GM19025 (cell line): ENCODE results near the gene CCER1.

Experiments
- ATAC-seq: cut with Tn5 transposase; IDR thresholded peaks from one replicate; pipeline ENCODE4 v1.9.1; 2021; ENCODE audit warnings: mild to moderate bottlenecking, low read depth, moderate library complexity; ENCODE audit not compliant: unreplicated experiment

Gene CCER1

GRCh38 chr12:90924406-90924805 lies 30.6 kb downstream of the CCER1 start:
- ATAC-seq = no peak

- no peak for ATAC-seq
Measured at GRCh38 chr12:90922145-90922627, 32.8 kb downstream of the CCER1 start.

DNA sequence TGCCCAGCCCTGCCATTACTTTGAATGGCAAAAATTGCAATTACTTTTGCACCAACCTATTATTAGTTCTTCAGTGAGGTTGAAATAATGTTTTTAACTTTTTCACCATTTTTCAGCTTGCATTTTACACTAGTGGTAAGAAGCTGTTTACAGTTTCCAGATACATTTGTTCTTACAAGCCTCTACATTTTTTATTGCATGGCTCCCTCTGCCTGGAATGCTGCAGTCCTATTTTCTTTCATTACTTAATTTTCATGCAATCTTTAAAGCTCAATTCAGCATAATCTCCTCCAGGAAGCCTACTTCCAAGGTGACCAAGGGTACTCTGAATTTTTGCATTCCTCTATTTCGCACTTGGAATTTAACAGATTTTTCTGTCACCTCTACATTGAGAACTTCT lies 33.4 kb downstream of the CCER1 start:
- no peak for ATAC-seq

DNA sequence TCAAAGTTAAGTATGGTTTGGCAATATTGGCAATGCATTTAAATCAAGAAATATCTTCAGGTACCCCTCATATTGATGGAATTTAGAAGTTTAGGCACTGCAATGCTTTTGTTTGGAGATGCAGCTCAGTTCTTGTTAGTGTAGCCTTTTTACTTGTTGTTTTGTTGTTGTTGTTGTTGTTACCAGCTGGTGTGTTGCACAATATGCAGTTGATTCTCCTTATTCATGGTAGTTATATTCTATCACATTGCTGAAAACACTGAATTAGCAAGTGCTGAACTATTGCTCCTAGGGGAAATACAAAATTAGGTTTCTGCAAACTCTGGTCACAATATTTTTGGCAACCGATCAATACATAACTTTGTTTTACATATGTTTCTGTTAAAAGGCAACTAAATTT lies 34.8 kb downstream of the CCER1 start:
- no peak for ATAC-seq

GRCh38 chr12:90917431-90917830 lies 37.5 kb downstream of the CCER1 start:
- no peak for ATAC-seq

DNA sequence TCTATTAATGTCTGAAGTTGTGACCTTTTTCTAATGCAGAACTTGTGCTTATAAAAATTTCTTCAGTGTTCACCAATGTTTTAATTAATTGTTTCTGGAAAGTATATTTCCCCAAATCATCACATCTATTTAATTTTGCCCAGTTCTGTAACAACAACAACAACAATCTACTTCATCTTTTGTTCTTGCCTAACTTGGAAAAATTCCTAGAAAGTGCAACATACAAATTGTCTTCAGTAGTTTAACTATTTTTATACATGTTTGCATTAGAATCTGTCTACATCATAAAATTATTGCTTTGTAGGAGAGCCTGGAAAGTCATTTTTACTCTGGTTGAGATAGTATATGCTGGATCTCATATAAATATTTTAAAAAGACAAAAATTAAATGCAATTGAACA lies 38.5 kb downstream of the CCER1 start:
- ATAC-seq = no peak

DNA sequence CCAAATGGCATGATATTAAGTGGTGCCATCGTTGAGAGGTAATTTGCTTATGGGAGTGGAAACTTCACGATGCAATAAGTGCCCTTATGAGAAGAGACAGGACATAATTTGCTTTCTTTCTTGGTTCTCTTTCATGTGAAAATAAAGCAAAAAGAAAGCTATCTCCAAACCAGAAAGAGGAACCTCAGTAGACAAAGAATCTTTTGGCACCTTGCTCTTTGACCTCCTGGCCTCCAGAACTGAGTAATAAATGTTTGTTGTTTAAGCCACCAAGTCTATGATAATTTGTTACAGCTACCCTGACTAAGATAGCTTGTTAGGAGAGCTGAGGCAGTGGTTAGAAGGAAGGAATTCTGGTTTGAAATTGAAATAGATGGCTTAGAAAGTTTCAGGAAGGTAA lies 39.6 kb downstream of the CCER1 start:
- ATAC-seq = no peak

DNA sequence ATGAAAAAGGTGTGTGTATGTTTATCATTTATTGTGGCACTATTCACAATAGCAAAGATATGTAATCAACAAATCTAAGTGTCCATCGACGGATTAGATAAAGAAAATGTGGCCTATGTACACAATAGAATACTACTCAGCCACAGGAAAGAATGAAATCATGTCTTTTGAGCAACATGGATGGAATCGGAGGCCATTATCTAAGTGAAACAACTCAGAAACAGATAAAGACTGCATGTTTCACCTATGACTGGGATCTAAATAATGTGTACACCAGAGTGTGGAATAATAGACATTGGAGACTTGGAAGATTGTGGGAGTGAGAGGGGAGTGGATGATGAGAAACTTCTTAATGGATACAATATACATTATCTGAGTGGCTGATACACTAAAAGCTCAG lies 44.0 kb downstream of the CCER1 start:
- no peak for ATAC-seq

GRCh38 chr12:90909069-90909770 lies 45.8 kb downstream of the CCER1 start:
- no peak for ATAC-seq

DNA sequence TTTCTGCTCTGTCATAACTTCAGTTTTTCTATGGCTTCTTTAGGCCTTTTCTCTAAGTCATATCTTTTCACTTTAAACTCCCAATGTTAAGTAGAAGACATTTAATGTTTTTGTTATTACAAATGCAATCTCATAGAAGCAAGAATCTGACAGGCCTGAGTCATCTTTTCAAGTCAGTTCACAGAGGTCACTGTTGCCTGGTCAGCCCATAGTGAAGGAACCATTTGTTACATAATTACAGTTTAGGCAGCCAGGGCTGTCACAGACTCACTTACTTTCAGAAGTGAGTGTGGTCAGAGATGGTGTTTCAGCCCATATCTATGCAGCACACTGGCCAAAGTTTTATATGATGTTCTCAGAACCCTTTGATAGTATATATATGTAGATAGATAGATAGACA lies 46.5 kb downstream of the CCER1 start:
- ATAC-seq = no peak

GRCh38 chr12:90905691-90906370 lies 49.1 kb downstream of the CCER1 start:
- no peak for ATAC-seq

DNA sequence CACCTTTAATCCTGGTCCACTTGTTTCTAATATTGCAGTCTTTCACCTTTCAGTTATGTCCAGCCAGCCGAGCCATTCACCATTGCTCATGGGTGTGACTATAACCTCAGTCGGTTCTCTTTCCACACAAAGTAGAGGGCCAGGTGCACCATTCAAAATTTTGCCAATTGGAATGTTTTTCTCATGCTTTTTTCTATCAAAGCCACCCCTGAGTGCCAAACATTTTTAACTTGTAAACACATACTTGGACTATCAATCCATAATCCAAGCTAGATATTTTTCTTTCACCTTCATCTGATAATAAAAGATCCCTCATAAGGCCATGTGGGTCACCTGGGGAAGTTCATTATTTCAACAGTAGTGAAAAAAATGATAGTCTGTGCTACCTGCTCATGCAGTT lies 52.4 kb downstream of the CCER1 start:
- ATAC-seq = no peak
